NCI-H146 treated with DMSO at 0.1 percent for 48 hours (cell line): ENCODE data around the gene SLC10A3.

Experiments
- DNase-seq: peaks from one replicate; lab custom pipeline; 2025; ENCODE audit not compliant: unreplicated experiment; lab: John Stamatoyannopoulos, UW

Gene SLC10A3

DNA sequence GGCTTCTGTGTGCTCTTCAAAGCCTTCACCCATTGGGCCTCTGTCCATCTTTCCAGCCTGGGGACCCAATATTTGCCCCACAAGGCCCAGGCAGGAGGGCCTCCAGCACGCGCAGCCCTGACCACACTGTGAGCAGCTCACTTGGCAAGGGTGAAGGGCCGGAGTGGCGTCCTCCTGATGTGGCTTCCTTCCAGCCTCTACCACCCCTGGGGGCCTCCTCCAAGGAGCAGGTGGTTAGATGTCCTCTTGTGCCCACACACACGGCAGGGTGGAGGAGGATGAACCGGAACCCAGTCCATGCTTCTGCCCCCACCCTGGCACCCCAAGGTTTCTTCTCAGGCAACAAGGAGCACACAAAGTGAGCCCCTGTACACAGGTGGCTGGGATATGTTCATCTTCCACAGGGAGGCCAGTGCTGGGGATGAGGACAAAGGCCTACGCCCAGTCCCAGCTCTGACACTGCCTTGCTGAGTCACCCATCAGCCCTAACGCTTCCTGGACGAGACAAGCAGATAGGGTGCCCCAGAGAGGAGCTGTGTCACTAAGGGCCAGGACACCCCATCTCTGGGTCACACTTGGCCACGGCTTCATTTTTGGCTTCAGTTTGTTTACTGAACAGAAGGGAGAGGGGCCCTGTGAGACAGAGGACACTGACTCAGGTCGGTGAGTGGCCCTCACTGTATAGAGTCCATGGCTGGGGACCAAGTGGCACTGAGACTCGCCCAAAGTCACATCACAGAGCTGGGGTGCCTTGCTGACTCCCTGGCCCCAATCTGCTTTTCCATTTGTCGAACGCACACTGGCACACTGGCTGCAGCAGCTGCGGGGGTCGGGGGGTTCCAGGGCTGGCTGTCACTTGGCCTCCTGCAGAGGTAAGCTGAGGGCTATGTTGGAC, 5.9 kb downstream of the SLC10A3 start:
- no peak for DNase-seq

DNA sequence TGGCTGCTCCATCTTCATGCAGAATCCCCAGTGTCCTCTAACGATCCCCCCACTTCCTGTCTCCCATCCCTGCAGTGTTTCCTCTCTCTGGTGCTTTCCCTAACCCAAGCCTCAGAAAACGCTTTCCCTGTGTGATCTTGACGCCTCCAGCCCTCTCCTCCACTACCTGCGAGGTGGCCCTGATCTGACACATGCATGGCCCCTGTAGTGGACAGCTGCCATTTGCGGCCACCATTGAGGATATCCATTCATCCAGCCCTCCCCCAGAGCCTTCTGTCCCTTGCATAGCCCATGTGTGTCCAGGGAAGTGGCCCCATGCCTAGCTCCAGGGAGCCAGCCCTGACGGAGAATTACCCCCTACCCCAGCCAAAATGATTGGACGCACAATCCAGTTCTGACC, 7.1 kb downstream of the SLC10A3 start:
- no peak for DNase-seq

DNA sequence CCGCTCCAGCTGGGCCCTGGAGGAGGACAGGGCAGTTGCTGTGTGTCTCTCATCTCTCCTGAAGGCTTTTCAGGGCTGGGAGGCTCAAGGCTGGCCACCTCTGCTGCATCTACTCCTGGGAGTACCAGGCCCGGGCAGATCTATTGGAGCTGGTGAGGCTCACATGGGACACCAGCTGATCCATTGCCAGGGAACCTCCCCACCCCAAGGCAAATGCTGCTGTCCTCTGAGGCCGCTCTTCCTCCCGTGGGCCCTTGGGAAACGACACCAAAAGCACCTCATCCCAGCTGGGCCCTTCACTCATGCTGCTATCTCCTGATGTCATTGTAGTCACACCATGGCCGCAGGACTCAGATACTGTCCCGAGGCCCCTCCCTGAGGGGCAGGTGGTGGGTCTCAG, 7.6 kb downstream of the SLC10A3 start:
- DNase-seq = no peak

DNA sequence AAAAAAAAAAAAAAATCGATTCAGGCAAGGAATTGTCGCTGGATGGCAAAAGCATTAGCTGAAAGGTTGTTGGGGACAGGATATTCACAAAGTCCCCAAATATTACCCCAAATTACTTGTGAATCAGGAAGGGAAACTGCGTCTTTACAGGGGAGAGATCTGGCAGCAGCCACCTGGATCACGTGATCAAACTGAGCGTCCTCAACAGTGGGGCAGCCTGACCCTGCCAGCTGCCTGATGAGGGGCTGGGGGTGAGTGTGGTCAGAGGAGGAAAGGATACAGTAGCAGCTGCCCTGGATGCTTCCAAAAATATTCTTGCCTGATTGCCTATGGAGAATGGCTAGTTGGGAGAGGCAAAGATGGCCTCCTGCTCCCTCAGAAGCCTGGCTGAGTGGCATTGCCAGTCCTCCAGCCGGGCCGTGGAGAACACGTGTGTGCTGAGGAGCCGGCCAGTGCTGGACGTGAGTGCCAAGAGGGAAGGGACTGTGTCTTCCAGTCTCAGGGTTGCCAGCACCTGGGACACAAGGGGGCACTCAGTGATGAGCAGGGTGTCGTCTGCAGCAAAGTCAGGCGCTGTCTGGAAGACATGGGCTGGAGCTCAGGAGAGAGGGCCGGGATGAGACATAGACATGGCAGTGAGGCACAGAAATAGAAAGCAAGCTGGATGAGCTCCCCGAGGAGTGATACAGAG, 8.4 kb downstream of the SLC10A3 start:
- no peak for DNase-seq

DNA sequence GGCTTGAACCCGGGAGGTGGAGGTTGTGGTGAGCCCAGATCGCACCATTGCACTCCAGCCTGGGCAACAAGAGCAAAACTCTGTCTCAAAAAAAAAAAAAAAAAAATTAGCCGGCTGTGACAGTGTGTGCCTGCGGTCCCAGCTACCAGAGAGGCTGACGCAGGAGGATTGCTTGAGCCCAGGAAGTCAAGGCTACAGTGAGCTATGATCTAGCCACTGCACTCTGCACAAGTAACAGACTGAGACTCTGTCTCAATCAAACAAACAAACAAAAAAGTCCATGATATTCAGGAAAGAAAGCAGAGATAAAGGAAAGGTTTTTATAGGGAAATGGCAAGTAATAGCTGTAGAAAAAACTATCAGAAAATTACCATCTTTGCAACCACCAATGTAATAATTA, 9.2 kb downstream of the SLC10A3 start:
- DNase-seq = no peak

DNA sequence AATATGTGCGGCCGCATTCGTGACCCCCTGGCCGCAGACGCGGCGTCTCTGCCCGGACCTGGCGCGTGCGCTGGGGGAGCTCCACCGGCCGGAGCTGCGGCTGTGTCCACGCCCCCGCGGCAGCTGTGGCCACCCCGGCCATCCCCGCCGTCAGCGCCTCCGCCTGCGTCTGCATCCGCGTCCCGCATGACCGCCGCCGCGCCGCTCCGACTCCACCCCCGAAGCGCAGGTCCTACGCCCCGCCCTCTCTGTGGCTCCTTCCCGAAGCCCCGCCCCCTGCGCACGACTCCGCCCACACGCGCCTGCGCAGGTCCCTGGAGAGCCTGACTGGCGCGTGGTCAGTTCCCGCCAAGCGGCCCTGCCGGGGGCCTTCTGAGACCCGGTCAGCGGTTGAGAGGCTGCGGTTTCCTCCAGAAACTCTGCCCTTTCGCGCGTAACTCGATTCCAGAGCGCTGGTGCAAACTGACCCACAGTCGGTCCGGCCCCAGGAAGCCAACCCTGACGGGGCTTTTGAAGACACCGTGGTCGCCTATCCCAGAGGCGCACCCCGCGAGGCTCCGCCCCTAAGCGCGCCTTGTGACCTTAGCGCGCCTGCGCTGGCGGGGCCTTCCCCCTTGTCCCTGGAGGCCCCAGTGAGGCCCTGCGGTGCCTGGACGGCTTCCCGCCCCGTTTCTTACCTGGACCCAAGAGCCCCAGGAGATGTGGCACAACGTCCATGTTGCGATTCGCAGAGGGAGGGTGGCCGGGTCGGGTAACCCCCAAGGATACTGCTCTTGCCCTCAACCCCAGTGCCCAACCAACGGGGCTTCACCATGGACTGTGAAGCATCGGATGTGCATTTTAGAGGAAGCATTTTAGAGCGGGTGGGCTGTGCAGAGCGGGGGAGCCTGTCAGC, 11.5 kb downstream of the SLC10A3 start, which contains the start of gene LAGE3:
Gene LAGE3, minus strand, starts transcription at position 554 of the 895 bp plus-strand sequence. Its CDS starts 366 bp downstream, at position 188.
- peak; percentile 72 for DNase-seq

DNA sequence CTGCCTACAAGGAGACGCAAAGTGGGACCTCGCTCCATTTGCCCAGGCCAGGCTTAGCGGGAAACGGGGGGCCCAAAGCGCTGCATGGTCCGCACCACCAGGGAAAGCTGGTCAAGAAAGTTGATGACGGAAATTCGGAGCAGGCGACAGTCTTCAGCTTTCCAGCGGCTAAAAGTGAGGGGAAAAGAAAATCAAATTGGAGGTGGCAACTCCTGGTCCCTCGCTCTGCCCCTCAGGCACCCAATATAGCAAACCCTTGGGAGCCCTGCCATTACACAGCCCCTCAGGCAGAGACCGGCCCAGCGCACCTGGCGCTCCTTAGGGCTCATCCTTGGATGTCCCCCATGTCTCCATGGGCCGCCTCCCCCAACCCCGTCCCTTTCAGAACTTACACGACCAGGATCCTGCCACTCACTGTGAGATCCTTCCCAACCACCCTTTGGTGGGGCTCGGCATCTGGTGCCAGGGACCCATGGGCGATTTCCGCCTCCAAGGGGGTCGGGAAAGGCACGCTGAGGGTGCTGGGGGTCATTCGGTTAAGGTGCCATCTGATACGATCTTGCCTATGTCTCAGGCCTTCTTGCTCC, 12.4 kb downstream of the SLC10A3 start:
- DNase-seq = no peak

DNA sequence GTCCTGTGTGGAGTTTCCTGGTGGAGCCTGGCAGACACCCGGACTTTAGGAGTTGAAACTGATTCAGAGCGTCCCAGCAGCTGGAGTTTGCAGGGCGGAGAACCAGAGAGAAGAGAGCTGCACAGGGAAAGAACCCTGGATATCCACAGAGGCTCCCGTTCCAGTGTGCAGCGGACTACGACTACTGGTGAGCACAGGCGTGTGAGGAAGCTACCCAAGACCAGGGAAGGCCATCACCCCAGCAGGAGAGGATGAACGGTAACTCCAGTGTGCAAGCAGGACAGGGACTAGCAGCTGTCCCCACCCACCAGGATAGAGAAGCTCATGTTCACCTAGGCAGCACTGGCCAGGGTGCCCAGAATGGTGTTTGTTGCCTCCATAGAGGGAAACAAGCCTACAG, 13.6 kb downstream of the SLC10A3 start:
- DNase-seq = no peak

DNA sequence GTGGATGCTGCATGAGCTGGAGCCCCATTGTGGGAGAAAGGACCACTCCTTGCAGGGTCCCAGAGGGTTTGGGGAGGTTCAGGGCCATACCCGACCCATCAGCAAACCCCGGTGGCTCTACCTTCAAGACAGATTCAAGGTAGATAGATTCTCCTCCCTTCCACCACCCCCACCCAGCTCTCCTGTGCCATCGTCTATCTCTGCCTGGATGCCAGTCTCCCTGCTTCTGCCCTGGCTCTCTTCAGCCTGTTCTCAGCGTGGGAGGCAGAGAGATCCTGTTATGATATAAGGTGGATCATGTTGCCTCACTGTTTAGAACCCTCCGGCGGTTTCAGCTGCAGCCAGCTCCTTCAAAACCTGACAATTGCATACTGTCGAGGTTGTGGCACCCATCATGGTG, 16.7 kb downstream of the SLC10A3 start:
- no peak for DNase-seq

DNA sequence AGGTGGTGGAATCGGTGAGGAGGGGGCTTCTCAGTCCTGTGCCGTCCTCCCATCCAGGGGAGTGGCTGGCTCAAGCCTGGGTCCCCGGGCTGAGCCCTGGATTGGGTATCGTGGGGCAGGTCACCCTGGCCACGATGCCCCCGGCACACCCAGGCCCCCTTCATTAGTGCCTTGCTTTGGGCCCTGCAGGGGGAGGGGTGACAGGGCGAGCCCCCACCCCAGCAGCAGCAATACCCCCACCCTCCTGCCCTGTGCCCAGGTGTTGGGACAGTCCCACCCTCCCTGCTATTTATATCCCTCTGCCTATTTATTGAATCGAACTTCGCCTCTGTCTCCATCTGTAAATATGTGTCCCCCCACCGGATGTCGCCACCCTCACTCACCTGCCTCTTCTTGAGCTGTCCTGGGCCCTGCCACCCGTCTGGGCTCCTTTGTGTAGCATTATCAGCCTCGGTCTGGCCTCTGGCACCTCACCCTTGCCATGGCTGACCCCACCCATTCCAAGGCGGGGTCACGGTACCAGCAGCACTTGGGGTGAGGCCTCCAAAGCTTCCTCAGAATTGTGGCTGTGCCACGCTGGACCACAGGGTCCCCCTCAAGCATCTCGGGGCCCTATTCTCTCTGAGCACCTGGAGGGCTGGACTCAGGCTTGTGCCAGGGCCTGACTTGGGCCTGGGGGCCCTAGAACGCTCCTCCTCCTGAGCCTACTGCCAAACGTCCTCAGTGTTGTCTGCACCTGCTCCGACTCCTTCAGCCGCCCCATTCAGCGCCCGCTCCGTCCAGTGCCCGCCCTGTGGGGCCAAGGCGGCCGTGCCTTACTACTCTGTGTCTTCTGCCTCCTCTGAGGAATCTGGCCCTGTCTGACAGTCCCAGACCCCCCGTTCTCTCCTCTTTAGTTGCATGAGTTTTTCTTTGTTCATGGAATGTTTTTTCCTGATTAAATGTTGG, 17.5 kb downstream of the SLC10A3 start:
- DNase-seq = no peak

DNA sequence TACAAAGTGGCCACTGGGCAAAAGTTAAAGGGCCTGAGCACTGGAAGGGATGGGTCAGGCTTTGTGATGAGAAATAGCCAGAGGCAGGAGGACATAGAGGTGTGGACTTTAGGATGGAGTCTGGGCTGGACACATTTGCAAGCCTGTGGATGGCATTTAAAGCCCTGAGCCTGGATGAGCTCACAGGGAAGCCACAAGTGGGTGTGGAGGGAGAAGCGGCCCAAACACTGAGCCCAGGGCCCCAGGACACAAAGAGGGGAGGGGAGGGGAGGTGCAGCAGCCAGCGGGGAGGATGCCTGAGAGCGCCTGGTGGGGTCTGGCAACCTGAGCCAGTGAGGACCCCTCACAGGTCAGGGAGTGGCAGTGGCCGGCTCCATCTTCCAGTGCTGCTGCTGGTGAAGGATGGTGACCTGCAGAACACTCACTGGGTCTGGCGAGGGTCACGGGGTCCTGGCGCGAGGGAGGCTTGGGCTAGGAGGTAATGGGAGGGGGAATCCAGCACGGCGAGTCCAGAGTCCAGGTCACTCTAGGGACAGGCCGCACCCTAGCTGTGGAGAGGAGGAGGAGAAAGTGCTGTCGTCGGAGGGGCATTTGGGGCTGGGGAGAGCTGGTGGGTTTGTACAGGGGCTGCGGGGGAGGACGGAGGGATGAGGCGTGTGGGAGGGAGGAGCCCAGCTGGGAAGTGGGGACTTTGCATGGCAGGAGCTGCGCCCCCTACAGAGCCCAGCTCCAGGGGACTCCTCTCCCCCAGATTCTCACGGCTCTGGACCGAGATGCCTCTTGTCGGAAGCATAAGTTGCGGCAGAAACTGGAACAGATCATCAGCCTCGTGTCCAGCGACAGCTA, 18.4 kb downstream of the SLC10A3 start:
- no peak for DNase-seq

DNA sequence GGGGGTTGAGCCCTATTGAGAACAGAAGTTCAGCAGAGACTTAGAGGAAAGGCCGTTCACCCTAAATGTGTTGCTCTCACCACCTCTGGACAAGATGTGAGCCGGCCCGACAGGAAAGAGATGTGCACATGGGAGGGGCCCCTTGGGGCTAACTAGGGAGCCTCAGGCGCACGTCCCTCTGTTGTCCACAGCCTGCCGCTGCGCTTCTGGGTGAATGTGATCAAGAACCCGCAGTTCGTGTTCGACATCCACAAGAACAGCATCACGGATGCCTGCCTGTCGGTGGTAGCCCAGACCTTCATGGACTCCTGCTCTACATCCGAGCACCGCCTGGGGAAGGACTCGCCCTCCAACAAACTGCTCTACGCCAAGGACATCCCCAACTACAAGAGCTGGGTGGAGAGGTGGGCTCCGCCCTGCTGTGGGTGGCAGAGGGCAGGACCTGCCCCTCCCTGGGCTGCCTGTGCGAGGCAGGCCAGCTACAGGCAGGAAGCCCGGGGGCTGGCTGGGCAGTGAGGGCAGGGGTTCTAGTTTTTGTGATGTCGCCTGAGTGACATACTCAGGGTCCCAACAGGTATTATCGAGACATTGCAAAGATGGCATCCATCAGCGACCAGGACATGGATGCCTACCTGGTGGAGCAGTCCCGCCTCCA, 19.4 kb downstream of the SLC10A3 start:
- DNase-seq = no peak

DNA sequence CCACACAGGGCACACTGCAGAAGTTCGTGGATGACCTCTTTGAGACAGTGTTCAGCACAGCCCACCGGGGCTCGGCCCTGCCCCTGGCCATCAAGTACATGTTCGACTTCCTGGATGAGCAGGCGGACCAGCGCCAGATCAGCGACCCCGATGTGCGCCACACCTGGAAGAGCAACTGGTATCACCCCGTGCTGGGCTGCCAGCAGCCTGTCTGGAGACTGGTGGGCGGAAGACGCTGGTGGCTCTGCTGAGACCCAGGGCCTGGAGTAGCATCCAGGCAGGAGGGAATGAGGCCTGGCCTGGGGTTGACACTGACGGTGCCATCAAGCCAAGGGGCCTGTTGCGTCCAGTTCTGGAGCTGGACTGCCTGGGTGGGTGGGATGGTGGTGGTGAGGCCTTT, 20.0 kb downstream of the SLC10A3 start:
- DNase-seq = no peak

DNA sequence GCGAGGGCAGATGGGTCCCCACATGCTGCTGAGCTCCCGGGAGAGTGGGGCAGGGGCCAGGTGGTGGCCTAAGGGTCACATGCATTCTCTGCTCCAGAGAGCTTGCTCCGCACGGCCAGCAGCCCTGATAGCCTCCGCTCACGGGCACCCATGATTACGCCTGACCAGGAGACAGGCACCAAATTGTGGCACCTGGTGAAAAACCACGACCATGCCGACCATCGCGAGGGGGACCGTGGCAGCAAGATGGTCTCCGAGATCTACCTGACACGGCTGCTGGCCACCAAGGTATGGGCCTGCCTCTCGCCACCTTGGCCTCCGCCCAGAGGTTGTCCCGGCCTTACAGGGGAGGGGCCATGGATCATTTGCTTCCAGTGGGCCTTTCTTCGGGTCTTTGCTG, 20.5 kb downstream of the SLC10A3 start:
- DNase-seq = no peak

DNA sequence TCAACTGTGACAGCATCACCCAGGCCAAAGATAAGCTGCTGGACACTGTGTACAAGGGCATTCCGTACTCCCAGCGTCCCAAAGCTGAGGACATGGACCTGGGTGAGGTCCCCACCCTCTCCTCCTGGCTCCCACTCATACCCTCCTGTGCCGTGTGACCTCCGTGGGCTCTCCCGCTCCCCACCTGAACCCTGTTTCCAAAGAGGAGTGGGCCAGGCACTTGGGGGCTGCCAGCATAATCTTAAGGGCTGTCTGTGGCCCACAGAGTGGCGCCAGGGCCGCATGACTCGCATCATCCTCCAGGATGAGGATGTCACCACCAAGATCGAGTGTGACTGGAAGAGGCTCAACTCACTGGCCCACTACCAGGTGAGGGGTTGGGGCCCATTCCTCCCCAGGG, 21.3 kb downstream of the SLC10A3 start:
- no peak for DNase-seq

DNA sequence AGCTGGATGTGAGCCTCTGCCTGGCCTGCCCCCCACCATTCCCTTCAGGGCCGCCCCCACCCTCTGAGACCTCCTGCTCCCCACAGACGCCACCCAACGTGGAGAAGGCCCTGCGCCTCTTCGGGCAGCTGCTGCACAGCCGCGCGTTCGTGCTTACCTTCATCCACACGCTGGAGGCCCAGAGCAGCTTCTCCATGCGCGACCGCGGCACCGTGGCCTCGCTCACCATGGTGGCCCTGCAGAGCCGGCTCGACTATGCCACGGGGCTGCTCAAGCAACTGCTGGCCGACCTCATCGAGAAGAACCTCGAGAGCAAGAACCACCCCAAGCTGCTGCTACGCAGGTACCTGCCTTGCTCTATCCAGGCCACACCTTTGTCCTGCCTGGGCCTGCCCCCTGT, 22.2 kb downstream of the SLC10A3 start:
- DNase-seq = no peak

DNA sequence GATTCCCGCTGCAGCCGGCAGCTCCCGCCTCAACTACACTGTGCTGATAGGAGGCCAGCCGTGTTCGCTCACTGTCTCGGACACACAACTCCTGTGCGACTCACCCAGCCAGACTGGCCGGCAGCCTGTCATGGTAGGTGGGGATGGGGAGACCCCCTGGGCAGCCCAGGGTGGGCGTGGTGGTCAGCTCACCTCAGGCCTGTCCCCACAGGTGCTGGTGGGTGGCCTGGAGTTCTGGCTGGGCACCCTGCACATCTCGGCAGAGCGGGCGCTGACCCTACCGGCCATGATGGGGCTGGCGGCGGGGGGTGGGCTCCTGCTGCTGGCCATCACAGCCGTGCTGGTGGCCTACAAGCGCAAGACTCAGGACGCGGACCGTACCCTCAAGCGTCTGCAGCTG, 22.9 kb downstream of the SLC10A3 start:
- DNase-seq = no peak

DNA sequence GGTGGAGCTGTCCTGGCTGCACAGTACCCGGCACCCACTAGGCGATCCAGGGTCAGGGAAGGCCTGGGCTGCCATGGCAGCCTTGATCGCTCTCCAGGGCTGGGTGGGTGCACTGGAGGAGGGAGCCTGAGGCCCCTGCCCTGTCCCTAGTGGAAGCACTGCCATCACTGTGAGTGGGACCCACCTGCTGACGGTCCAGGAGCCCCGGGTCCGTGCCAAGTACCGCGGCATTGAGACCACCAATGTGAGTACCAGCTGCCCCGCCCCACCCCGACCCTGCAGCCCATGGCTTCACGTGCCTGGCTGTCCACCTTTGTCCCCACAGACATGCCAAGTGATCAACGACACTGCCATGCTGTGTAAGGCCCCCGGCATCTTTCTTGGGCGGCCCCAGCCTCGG, 23.5 kb downstream of the SLC10A3 start:
- no peak for DNase-seq
